ENCODE data around the gene KRTDAP.
A peak's percentile ranks its signal among the peaks of the same experiment; 100 is the strongest.

KRTDAP gene

DNA sequence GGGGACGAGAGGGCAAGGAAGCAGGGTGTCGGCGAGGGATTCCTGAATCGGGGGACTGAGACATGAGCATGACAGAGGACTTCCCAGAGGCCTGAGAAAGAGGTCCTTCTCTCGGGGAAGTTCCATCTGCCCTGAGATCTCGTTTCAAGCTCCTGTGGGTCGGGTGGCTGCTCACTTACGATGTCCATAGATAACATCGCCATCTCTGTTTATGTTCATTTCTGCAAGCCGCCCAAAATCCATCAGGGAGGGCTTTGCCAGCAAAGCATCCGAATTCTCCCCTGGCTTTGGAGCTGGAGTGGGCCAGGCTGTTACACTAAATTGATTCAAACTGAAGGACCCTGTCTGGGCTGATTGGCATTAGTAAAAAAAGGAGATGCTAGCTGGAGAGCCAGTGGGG lies 17.3 kb upstream of the KRTDAP start:
- TF ChIP-seq GATA1 (IDR thresholded peaks at IDR 0.05; ENCODE audit: low read depth, low read length) (no peak), POLR2A (IDR thresholded peaks at IDR 0.05; ENCODE audit: low read length) (no peak)
- DNase-seq, result no peak

GRCh38 chr19:35506011-35506410 lies 15.7 kb upstream of the KRTDAP start:
- no peak for TF ChIP-seq POLR2A (IDR thresholded peaks at IDR 0.05; ENCODE audit: low read length)
- no peak for TF ChIP-seq GATA1 (IDR thresholded peaks at IDR 0.05; ENCODE audit: low read depth, low read length)

GRCh38 chr19:35502751-35503150 lies 12.5 kb upstream of the KRTDAP start:
- no peak for TF ChIP-seq GATA1 (IDR thresholded peaks at IDR 0.05; ENCODE audit: low read depth, low read length)
- no peak for DNase-seq

More at GRCh38 chr19:35506011-35506410, 15.7 kb upstream of the KRTDAP start:
- DNase-seq, result no peak

- TF ChIP-seq GATA1 (IDR thresholded peaks at IDR 0.05; ENCODE audit: low read depth, low read length) (no peak), POLR2A (IDR thresholded peaks at IDR 0.05; ENCODE audit: low read length) (no peak)
- DNase-seq, result no peak
Measured at GRCh38 chr19:35501684-35502083, 11.4 kb upstream of the KRTDAP start.

DNA sequence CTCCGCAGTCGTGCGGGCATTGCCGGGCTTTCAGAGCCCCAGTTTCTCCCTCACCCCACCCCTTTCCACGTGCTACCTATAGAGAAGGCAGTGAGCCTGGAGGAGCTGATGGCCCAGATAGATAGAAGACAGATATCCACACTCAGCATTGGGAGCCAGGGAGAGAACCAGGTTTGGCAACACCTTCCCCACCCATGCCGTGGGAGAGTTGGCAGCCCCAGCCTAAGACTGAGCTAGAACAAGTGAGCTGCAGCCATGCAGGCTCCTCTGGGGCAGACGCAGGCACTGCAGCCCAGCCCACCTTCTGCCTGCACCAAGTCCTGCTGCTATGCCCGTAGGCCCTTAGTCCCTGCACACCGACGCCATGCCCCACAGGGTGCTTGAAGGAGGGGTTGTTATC lies 10.3 kb upstream of the KRTDAP start:
- TF ChIP-seq GATA1 (IDR thresholded peaks at IDR 0.05; ENCODE audit: low read depth, low read length), result no peak
- no peak for TF ChIP-seq POLR2A (IDR thresholded peaks at IDR 0.05; ENCODE audit: low read length)
- no peak for DNase-seq

DNA sequence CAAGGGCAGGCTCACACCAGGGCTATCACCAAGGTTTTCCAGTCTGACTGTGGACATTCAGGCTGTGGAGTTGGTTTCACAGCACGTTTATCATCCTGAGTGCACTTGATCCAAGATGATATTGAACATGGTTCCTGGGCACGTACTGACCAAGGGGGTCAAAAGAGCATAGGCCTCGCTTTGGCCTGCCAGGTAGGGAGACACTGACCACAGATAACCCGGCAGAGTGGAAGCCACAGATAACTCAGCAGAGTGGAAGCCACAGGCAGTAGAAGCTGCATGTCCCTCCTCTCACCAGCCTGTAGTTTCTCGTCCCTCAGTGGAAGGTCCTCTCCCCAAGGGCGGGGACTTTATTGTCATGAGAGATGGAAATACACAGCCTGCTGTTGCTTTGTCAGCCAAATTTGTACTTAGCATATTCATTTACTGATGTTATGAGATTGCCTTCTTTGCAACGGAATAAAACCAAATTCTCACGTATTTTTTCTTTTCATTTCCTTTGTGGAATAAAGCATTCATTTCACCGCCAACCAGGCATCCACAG lies 8.8 kb upstream of the KRTDAP start:
- DNase-seq, result no peak
- TF ChIP-seq GATA1 (IDR thresholded peaks at IDR 0.05; ENCODE audit: low read depth, low read length), result no peak
- no peak for TF ChIP-seq POLR2A (IDR thresholded peaks at IDR 0.05; ENCODE audit: low read length)

DNA sequence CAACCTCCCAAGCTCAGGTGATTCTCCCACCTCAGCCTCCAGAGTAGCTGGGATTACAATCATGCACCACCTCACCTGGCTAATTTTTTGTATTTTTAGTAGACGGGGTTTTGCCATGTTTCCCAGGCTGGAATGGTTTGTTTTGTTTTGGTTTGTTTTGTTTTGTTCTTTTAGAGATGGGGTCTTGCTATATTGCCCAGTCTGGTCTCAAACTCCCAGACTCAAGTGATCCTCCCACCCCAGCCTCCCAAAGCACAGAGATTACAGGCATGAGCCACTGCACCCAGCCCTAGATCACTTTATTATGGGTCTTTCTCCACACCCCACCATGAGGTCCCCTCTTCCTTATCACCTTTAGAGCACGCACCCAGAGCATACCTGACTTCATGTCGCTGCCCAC lies 8.0 kb upstream of the KRTDAP start:
- TF ChIP-seq POLR2A (IDR thresholded peaks at IDR 0.05; ENCODE audit: low read length) (no peak), GATA1 (IDR thresholded peaks at IDR 0.05; ENCODE audit: low read depth, low read length) (no peak)
- no peak for DNase-seq

- TF ChIP-seq POLR2A (IDR thresholded peaks at IDR 0.05; ENCODE audit: low read length) (no peak), GATA1 (IDR thresholded peaks at IDR 0.05; ENCODE audit: low read depth, low read length) (no peak)
- DNase-seq, result no peak
Measured at GRCh38 chr19:35497406-35497805, 7.1 kb upstream of the KRTDAP start.

GRCh38 chr19:35495107-35496064 lies 5.1 kb upstream of the KRTDAP start:
- TF ChIP-seq POLR2A (IDR thresholded peaks at IDR 0.05; ENCODE audit: low read length) (no peak), GATA1 (IDR thresholded peaks at IDR 0.05; ENCODE audit: low read depth, low read length) (no peak)
- peak; percentile 50 to 69 for DNase-seq

GRCh38 chr19:35493971-35494370 lies 3.7 kb upstream of the KRTDAP start:
- no peak for TF ChIP-seq GATA1 (IDR thresholded peaks at IDR 0.05; ENCODE audit: low read depth, low read length)
- TF ChIP-seq POLR2A (IDR thresholded peaks at IDR 0.05; ENCODE audit: low read length), result no peak
- DNase-seq, result no peak

DNA sequence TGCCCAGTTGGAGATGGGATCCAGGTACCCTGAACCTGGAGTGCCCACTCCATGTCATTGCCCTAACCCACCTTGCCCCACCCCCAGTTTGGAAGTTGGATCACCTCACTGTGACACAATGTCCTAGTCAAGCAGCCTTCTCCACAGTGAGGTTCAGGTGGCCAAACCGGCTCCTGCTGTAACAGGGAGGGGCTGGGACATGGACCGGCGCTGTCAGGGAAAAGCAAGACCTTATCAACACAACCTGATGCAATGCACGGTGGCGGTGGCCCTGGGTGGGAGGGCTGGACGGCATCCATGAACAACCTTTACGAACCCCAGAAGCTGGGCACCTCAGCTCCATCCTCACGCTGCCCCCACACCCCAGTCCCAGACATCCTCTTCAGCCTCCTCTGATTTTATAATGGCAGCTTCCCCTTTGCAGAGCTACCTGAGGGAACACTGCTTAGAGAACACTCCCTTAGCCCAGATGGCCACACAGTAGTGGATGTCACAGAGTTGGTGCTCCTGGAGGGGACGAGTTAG lies 1.6 kb upstream of the KRTDAP start:
- no peak for DNase-seq
- TF ChIP-seq POLR2A (IDR thresholded peaks at IDR 0.05; ENCODE audit: low read length), result no peak
- no peak for TF ChIP-seq GATA1 (IDR thresholded peaks at IDR 0.05; ENCODE audit: low read depth, low read length)

GRCh38 chr19:35488677-35489076 lies 1.6 kb downstream of the KRTDAP start:
- TF ChIP-seq POLR2A (IDR thresholded peaks at IDR 0.05; ENCODE audit: low read length) (no peak), GATA1 (IDR thresholded peaks at IDR 0.05; ENCODE audit: low read depth, low read length) (no peak)
- DNase-seq, result no peak

DNA sequence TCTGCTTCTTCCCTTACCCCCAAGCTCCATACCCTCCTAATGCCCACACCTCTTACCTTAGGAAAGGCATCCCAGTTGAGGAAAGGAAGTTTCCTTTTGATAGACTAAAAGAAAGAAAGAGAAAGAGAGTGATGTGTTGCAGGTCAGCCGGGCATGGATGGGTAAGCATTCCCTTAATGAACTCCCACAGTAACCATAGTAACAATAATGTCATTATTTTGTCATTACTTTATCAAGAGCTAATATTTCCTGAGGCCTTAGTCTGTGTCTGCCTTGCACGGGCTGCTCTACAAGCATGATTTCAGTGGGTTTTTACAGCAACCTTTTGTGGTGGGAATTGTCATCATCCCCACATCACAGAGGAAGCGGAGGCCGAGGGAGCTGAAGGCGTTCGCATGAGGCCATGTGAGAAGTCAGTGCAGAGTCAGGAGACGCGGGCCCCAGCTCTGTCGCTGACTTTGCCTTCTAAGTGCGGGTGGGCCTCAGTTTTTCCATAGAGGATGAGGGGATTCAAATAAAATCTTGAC lies 2.5 kb downstream of the KRTDAP start:
- no peak for DNase-seq
- TF ChIP-seq GATA1 (IDR thresholded peaks at IDR 0.05; ENCODE audit: low read depth, low read length), result no peak
- no peak for TF ChIP-seq POLR2A (IDR thresholded peaks at IDR 0.05; ENCODE audit: low read length)

DNA sequence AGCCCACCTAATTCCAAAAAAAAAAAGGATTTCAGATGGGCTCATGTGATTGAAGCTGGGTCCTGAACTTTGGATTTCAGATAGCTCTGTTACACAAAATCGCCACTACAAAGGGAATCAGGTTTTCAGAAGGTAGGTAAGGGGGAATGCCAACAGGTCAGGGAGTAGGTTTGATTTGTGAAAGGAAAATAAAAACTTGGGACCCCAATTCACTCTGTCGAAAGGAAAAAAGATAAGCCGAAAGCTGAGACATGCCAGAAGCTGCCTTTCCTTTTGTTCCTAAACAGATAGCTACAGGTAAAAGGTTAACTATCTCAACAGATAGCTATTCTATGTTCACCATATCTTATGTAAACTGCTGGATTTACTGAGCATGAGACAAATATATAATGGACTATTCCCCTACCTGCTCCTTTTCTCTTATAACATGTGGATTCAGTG lies 4.0 kb downstream of the KRTDAP start:
- TF ChIP-seq GATA1 (IDR thresholded peaks at IDR 0.05; ENCODE audit: low read depth, low read length) (no peak), POLR2A (IDR thresholded peaks at IDR 0.05; ENCODE audit: low read length) (no peak)
- DNase-seq, result no peak

Data from erythroblast (primary cell).